Measurements from ENCODE around the gene MSI1.
"Not testable (repeated sequence)": the region's sequence is repeated elsewhere in the genome, so short reads cannot be mapped to it uniquely, and the experiment has no call there.

MSI1 gene

DNA sequence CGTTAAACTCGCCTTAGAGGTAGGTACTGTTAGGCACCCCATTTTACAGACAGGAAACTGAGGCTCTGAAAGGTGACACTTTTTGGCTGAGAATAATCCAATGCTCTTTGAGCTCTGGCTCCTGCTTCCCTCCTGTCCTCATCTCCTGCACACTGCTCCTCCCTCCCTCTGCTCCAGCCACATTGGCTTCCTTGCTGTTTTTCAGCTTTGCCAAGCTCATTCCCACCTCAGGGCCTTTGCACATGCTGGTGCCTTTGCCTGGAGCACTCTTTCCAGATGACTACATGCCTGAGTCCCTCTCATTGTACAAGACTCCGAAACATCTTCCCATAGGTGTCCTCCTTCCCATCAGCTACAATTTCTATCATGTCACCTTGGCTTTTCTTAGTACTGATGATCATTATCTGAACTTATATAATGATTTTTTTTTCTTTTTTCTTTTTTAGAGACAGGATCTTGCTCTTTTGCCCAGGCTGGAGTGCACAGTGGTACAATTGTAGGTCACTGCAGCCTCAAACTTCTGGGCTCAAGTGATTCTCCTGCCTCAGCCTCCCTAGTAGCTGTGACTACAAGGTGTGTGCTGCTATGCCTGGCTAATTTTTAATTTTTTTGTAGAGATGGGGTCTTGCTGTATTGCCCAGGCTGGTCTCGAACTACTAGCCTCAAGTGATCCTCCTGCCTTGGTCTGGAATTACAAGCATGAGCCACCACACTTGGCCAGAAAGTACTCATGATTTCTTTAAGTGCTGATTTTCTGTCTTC lies 15.2 kb downstream of the MSI1 start:
- DNase-seq, result no peak

DNA sequence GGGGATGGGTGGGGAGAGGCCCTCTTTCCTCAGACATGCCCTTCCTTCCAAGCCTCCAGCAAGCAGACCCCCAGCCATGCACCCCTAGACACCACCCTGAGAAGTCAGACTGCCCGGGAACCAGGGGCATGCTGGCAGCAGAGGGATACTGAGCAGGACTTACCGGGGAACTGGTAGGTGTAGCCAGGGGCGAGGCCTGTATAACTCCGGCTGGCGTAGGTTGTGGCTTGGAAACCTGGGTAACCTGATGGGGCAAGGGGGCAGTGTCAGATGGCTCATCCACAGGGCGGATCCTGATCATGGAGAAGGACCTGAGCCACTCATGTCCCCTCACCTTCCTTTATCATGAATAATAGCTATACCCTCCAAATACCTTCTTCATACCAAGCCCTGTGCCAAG lies 15.8 kb downstream of the MSI1 start:
- no peak for DNase-seq

DNA sequence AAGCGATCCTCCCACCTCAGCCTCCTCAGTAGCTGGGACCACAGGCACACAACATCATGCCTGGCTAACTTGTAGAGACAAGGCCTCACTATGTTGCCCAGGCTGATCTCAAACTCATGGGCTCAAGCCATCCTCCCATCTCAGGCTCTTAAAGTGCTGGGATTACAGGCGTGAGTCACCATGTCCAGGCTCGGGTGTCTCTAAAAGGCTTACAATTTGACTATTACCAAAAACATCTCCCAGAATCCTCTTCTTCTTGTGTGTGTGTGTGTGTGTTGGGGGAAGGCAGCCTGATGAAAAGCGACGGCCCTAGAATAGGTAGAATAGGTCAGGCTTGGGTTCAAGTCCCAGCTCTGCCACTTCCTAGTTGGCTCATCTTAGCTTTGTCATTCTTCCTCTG lies 16.8 kb downstream of the MSI1 start:
- DNase-seq, result no peak

DNA sequence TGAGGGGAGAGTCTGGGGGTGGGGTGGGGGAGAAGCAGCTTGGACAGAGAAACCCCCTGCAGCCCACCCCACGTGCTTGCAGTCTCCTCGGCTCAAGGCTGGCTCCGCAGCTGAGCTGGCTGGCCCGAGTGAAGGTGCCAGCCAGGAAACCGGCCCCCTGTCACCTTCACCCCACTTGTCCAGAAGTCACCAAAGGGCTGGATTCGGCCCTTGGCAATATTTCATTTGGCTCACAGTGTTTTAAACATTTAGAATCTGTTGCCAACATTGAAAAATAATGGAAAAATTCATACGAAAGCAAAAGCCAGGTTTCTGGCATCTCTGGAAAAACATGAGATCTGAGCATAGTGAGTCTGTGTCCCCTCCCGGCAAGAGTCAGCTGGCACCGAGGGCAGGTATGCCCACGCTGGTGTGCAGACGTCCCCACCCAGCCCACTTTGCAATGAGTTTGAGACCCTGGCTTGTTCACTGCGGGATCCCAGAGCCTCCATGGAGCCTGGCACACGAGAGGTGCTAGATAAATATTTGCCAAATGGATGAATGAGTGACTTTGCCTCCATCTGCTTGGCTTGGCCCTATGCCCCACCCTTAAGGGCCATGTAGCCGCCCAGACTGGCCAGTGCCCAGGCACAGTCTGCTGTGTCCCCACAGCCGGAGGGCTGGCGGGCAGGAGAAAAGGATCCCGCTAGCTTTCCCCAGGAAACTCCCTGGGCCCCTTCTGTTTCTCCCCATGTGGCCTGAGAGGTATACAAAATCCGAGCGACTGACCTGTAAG lies 18.2 kb downstream of the MSI1 start:
- no peak for DNase-seq

DNA sequence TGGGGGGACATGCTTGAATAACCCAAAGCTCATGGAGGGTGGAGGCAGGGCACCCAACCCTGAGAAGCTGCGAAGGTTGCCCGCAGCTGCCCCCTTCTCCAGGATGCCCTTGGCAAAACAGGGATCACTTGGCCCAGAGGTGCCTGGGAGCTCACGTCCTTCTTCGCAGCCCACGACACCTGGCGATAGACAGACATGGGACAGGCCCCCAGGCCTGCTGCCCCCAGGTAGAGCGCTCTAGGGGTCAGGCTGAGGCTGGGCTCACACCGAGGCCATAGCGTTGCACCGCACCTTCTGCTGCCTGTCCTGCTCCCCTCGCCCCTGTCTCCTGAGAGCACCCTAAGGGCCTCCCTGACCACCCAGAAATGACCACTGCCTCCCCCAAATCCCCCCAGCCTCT lies 21.2 kb downstream of the MSI1 start:
- no peak for DNase-seq

DNA sequence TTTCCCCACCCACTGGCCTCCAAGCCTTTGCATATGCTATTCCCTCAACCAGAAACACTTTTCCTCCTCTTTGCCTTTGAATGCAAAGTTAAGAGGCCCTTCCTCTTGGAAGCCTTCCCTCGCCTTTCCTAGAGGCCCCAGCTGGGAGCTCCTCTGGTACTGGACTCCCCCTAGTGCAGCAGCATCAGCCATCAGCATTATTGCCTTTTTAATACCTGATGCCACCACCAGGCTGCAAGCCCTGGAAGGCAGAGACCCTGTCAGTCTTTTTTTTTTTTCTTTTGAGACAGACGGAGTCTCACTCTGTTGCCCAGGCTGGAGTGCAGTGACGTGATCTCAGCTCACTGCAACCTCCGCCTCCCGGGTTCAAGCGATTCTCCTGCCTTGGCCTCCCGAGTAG lies 22.3 kb downstream of the MSI1 start:
- no peak for DNase-seq

DNA sequence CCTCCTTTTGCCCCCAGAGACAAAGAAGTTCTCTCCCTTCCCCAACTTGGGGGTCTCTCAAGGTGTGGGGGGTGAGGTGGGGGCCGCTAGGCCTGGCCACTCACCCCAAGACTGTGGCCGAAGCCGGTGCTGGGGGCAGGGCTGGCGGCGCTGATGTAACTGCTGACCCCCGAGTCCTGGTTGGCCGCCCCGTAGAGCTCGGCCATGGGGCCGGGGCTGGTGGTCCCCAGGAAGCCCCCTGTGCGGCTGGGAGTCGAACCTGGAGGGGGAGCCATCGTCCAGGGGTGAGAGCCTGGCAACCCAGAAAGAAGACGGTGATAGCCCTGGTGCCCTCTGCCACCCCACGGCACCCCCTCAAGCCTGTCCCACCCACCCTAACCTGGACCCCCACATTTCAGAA lies 22.9 kb downstream of the MSI1 start:
- no peak for DNase-seq

DNA sequence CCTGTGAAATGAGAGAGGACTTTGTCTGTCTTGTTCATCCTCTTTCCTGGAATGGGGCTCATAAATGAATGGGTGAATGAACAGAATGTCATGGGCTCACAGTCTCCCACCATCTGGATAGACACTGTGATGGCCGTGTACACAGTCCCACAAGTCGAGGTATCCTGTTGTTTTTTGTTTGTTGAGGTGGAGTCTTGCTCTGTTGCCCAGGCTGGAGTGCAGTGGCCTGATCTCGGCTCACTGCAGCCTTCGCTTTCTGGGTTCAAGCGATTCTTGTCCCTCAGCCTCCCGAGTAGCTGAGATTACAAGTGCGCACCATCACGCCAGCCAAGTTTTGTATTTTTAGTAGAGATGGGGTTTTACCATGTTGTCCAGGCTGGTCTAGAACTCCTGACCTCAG lies 25.3 kb downstream of the MSI1 start:
- DNase-seq, result no peak

DNA sequence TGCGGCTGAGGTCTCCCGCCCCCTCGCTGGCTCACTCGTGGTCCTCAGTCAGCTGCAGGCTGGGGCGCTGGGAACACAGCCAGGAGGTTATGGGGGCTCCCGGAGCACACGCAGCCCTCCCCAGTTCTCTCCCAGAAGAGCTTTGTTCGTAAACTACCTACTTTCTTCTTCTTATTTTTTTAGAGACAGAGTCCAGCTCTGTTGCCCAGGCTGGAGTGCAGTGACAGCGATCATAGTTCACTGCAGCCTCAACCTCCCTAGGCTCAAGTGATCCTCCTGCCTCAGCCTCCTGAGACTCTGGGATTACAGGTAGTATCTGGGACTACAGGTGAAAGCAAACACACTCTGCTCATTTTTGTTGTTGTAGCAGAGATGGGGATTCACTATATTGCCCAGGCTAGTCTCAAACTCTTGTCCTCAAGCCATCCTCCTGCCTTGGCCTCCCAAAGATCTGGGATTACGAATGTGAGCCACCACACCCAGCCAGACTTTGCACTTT lies 25.9 kb downstream of the MSI1 start:
- no peak for DNase-seq

DNA sequence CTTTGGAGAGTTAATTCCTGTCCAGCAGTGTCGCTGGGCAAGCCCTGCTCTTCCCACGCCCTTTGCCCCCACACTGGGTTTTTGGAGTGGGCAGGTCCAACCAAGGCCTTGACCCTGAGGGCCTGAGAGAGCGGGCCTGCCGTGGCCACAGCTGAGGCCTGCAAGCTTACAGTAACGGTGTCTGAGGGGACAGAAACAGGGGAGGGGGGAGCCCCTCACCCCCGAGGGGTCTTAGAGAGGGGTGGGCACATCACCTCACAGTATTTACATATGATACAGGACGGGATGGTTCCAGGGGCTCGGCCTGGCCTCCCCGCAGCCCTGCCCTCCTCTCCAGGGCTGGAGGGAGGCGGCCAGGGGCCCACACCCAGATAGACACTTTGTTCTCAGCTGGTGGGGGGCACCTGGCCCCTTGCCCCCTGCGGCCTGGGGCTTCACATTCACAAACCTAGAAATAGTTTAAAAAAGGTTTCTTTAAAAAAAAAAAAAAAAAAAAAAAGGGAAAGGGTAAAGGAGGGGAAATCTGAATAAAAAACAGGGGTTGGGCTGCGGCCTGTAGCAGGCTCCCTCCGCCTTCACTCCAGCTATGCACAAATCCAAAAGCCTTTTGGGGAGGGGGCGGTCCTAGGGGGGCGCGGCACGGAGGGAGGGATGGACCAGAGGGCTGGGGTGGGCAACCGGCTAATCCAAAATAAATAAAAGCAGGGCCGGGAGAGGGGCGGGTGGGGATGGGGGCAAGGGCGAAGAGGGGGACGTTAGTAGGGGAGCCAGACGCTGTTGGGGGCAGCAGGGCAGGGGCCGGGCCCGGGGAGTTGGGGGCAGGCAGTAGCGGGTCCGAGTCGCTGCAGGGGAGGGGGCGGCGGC lies 26.6 kb downstream of the MSI1 start:
- DNase-seq, result no peak

DNA sequence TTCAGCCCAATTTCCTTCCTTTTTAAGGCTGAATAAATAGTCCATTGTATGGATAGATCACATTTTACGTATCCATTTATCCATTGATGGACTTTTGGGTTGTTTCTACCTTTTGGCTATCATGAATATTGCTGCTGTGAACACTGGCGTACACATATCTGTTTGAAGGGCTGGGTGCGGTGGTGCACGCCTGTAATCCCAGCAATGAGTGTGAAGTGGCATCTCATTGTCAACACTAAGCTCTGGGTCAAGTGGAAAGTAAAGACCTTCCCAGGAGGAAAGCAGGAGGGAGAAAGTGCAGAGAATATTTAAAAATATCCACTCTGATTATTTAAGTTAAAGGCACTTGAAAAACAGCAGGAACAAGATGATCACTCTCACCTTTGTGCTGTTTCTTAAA lies 29.7 kb downstream of the MSI1 start:
- DNase-seq, result no peak

DNA sequence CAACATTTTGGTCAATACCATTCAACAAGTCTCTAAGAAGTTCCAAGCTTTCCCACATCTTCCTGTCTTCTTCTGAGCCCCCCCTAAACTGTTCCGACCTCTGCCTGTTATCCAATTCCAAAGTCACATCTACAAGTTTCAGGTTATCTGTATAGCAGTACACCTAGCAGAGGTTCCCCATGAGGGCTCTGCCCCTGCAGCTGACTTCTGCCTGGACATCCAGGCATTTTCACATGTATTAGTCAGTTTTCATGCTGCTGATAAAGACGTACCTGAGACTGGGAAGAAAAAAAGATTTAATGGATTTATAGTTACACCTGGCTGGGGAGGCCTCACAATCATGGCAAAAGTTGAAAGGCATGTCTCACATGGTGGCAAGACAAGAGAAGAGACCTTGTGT lies 31.2 kb downstream of the MSI1 start:
- no peak for DNase-seq

DNA sequence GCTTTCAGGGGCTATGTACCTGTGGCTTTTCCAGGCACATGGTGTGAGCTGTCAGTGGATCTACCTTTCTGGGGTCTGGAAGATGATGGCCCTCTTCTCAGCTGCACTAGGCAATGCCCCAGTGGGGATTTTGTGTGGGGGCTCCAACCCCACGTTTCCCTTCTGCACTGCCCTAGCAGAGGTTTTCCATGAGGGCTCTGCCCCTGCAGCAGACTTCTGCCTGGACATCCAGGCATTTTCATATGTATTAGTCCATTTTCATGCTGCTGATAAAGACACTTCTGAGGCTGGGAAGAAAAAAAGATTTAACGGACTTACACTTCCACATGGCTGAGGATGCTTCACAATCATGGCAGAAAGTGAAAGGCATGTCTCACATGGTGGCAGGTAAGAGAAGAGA lies 32.6 kb downstream of the MSI1 start:
- DNase-seq, result not testable (repeated sequence)

DNA sequence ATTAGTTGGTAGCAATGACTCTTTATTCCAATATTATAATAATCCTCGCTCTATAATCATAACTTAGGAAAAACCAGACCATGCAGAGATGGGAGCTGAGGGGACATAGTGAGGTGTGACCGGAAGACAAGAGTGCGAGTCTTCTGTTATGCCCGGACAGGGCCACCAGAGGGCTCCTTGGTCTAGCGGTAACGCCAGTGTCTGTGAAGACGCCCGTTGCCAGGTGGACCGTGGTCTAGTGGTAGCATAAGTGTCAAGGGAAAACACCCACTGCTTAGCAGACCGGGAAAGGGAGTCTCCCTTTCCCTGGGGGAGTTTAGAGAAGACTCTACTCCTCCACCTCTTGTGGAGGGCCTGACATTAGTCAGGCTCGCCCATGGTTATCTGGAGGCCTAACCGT lies 33.5 kb downstream of the MSI1 start:
- peak; percentile 12 to 43 for DNase-seq

DNA sequence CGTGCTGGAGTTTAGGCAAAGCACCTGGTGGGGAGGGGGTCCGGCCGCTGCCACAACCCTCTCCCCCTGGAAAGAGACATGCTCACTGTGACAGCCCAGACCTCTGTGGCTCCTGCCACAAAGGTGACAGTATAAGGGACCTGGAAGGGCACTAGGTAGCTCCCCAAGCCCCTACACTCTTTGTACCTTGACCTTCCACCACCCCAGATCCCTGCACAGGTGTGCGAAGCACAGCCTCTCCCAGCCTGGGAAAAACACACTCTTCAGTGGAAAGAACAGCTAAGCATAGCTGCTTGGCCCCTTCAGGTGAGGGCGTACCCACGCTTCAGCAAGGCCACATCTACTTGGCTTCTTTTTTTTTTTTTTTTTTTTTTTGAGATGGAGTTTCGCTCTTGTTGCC lies 36.4 kb downstream of the MSI1 start:
- no peak for DNase-seq

DNA sequence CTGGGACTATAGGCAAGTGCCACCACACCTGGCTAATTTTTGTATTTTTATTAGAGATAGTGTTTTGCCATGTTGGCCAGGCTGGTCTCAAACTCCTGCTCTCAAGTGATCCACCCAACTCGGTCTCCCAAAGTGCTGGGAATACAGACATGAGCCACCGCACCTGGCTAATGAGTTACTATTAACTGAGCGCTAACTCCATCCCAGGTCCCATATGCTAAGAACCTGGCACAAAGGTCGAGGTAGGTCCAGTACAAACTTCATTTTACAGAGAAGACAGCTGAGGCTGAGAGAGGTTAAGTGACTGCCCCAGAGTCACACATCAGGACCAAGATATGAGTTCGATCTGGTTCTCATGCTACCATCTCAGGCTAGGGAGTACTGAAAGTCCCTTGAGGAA lies 36.9 kb downstream of the MSI1 start:
- no peak for DNase-seq

DNA sequence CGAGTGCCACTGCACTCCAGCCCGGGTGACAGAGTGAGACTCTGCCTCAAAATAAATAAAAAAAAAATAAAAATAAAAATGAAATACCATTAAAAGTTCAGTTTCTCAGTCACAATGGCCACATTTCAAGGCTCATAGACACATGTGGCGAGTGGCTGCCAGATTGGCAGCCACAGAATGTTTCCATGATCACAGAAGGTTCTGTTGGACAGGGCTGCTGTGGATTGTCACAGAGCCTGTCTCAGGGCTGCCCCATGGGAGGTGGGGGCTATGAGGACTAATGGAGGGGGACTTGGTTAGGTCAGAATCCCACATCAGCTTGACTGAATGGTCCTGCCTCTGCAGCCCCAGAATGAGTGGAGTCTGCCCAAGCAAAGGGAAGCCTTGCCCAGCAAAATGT lies 37.6 kb downstream of the MSI1 start:
- DNase-seq, result no peak

DNA sequence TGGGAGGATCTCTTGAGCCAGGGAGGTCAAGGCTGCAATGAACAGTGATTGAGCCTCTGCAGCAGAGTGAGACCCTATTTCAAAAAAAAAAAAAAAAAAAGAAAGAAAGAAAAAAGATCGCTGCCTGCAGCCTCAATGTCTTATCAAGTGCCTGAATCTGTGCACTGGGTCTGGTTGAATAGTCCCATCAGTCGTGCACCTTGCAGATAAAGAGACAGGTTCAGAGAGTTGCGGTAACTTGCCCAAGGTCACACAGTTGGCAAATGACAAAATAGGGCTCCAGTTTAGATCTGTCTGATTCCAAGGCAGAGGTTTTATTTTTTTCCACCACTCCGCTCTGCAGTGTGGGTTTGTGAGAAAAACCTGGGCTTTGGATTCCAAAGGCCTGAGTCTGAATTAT lies 40.7 kb downstream of the MSI1 start:
- DNase-seq, result no peak

DNA sequence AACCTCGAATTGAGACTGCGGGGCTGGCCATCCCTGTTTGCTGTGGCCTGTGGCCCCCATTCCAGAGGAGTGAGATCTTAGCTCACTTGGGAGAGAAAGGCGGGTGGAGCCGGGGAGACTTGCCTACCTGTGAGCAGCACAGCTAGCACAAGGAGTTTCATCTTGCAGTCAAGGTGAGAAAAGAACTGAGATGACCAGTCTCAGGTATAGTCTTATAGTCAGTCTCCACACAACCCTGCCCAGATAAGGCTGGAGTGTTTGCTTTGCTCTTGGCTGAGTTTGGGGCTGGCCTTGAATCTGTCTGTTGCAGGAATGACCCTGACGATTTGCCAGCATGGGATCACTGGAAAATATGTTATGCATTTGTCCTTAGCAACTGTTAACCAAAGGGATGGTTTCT lies 41.4 kb downstream of the MSI1 start, which contains the start of gene PLA2G1B:
Gene PLA2G1B (minus strand): TSS at position 187 of the 400 bp plus-strand sequence. CDS start 26 bp downstream, at position 161.
- no peak for DNase-seq

DNA sequence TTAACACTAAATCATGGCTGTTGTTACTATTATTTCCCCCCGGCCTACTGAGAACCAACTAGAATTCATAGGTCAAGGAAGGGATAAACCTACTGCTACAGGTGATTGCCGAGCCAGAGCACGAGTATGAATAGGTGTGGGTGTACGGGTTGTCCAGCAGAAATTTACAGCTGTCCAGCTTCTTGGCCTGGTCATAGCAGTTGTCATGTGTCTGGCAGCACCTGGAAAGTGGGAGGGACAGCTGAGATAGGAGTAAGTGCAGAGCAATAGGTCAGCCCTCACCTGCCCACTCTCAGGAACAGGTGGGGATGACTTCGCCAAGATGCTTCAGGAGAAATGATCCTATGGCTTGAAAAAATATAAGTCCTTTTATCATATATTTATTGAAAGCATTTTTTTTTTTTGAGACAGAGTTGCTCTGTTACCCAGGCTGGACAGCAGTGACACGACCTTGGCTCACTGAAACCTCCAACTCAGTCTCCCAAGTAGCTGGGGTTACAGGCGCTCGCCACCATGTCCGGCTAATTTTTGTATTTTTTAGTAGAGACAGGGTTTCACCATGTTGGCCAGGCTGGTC lies 44.0 kb downstream of the MSI1 start:
- DNase-seq, result no peak

DNA sequence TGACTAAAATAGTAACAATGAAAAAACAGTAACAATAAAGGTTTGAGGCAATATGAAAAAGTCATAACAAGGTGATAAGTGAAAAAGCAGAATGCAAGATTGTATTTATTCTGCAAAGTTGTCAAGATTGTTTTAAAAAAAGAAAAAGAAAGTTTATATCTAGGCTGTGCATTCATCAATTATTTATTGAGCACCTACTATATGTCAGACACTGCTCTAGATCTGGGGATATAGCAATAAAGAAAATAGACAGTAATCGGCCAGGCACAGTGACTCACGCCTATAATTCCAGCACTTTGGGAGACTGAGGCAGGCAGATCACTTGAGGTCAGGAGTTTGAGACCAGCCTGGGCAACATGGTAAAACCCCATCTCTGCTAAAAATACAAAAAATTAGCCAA lies 45.2 kb downstream of the MSI1 start:
- DNase-seq, result no peak

DNA sequence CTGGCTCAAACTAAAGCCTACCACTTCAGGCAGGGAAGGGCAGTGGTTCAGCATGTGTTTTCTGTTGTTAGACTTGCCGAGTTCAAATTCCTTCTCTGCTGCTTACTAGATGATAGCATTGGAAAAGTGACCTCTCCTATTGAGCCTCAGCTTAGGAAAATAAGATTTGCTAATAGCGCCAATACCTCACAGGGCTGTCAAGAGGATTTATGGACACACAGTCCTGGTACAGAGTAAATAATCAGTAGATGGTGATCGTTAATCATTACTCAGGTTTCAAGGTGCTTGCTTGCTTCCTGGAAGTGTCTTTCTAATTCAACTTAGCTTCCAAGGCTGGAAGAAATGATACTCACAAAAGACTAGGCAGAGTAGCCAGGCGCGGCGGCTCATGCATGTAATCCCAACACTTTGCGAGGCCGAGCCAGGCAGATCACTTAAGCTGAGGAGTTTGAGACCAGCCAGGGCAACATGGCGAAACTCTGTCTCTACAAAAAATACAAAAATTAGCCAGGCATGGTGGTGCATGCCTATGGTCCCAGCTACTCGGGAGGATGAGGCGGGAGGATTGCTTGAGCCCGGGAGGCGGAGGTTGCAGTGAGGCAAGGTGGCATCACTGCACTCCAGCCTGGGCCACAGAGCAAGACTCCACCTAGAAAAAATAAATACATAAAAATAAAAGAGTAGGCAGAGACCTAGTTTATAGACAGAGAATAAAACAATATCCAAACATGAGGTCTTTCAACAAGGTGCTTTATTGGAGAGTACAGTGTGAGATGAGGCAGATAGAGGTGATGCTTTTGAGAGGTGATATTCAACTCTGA lies 47.4 kb downstream of the MSI1 start:
- DNase-seq, result no peak

All from CD4-positive, alpha-beta T cell treated with Interleukin-4 for 1 hour (primary cell).